ENCODE measurements around the gene GSTO2. TPM values are rescaled to one million over a fixed set of nuclear protein-coding genes. Genes with fewer than 3 reads are reported as not detected.
A peak's percentile ranks its signal among the peaks of the same experiment; 100 is the strongest.

Gene GSTO2
- total and polyA plus RNA-seq, 2 of the 13 experiments (the other 11 are each of a cell fraction or from before 2014, with no cell fraction given): 2.1 to 7.9 TPM

- TF ChIP-seq ZNF615 (CRISPR knock-in tag; IDR thresholded peaks at IDR 0.05; ENCODE audit: borderline replicate concordance) (no peak), ZFX (CRISPR knock-in tag; IDR thresholded peaks at IDR 0.05; ENCODE audit: low read depth) (no peak), ZNF513 (CRISPR knock-in tag; conservative IDR thresholded peaks at IDR 0.05) (no peak), BCLAF1 (IDR thresholded peaks at IDR 0.05) (no peak), ESRRA (CRISPR knock-in tag; IDR thresholded peaks at IDR 0.05; ENCODE audit: low read depth) (0 out of 2 replicates have a peak, but pooled peaks have one; percentile 21), SNAPC2 (CRISPR knock-in tag; IDR thresholded peaks at IDR 0.05) (peak; percentile 83; the same call in 1 of the 2 replicates), YEATS2 (CRISPR knock-in tag; IDR thresholded peaks at IDR 0.05; ENCODE audit: borderline replicate concordance) (no peak), PAWR (CRISPR knock-in tag; IDR thresholded peaks at IDR 0.05; ENCODE audit: borderline replicate concordance) (no peak), CSRNP1 (CRISPR knock-in tag; IDR thresholded peaks at IDR 0.05) (no peak), GLI4 (CRISPR knock-in tag; IDR thresholded peaks at IDR 0.05; ENCODE audit: borderline replicate concordance) (no peak), HMGA1 (CRISPR knock-in tag; conservative IDR thresholded peaks at IDR 0.05) (no peak), ATF2 (CRISPR knock-in tag; IDR thresholded peaks at IDR 0.05) (peak; percentile 87; the same call in 1 of the 2 replicates), ZMYM4 (CRISPR knock-in tag; IDR thresholded peaks at IDR 0.05) (peak; percentile 77), ZNF354B (CRISPR knock-in tag; IDR thresholded peaks at IDR 0.05) (no peak), MED1 (CRISPR knock-in tag; IDR thresholded peaks at IDR 0.05) (peak; percentile 96), ZNF75D (CRISPR knock-in tag; IDR thresholded peaks at IDR 0.05; ENCODE audit: borderline replicate concordance) (no peak), ZNF317 (CRISPR knock-in tag; IDR thresholded peaks at IDR 0.05) (peak; percentile 69; the same call in 1 of the 2 replicates), HOXA9 (CRISPR knock-in tag; IDR thresholded peaks at IDR 0.05; ENCODE audit: borderline replicate concordance) (no peak), PHF20 (CRISPR knock-in tag; IDR thresholded peaks at IDR 0.05) (no peak), ETV6 (CRISPR knock-in tag; conservative IDR thresholded peaks at IDR 0.05) (peak; percentile 100), CENPT (CRISPR knock-in tag; IDR thresholded peaks at IDR 0.05; ENCODE audit: low read depth) (no peak), ZNF572 (CRISPR knock-in tag; IDR thresholded peaks at IDR 0.05) (no peak), ZNF841 (CRISPR knock-in tag; IDR thresholded peaks at IDR 0.05; ENCODE audit: borderline replicate concordance) (no peak)
Observed at GRCh38 chr10:104288355-104288754, 19.4 kb downstream of the GSTO2 start (continued).

All from HepG2 (cell line).